ENCODE results near the gene YWHAB. TPM values are rescaled to one million over a fixed set of nuclear protein-coding genes. Genes with fewer than 3 reads are reported as not detected.

The YWHAB gene
- total RNA-seq, 1 experiment from 2014 or later: 134 TPM

DNA sequence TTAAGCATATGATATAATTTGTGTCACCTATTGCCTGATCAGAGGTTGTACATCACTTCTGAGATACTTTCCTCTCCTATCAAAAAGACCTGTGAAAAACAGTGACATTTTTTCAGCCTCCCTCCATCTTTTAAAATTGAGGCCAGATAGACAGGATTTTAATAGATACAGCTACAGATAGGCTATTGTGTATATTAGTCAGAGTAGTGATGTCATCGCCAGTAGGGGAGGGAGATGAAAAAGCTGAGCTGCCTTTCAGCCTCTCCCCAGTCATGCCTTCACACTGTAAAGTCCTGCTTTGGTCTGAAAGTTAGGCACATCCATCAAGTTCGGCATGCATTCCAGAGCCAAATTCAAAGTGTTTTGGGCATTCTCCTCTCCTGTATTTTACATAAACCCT lies 16.5 kb downstream of the YWHAB start:
- in situ Hi-C loops (cut with HindIII; ENCODE audit: low pct_unique_long_range_greater_than_20kb, low sequenced_read_pairs): no loop called here
- peak; percentile 58 for DNase-seq (ENCODE audit: low read depth, low spot score)

DNA sequence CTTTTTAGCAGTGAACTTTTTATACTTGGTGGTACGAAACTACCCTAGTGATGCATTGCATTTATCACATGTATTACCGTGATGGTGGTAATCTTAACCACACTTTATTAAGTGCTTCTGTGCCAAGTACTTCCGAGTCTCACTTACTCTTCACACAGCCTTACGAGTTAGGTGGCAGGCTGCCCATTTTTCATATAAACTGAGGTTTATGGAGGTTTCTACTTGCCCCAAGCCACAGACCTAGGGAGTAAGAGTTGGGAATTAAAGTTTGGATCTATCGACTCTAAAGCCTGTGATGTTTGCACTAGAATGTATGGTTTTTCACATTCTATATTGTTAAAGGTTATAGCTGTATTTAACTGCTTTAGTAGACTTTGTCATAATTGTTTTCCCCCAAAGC lies 18.9 kb downstream of the YWHAB start:
- no peak for DNase-seq (ENCODE audit: low read depth, low spot score)
- in situ Hi-C loops (cut with HindIII; ENCODE audit: low pct_unique_long_range_greater_than_20kb, low sequenced_read_pairs): no loop called here

DNA sequence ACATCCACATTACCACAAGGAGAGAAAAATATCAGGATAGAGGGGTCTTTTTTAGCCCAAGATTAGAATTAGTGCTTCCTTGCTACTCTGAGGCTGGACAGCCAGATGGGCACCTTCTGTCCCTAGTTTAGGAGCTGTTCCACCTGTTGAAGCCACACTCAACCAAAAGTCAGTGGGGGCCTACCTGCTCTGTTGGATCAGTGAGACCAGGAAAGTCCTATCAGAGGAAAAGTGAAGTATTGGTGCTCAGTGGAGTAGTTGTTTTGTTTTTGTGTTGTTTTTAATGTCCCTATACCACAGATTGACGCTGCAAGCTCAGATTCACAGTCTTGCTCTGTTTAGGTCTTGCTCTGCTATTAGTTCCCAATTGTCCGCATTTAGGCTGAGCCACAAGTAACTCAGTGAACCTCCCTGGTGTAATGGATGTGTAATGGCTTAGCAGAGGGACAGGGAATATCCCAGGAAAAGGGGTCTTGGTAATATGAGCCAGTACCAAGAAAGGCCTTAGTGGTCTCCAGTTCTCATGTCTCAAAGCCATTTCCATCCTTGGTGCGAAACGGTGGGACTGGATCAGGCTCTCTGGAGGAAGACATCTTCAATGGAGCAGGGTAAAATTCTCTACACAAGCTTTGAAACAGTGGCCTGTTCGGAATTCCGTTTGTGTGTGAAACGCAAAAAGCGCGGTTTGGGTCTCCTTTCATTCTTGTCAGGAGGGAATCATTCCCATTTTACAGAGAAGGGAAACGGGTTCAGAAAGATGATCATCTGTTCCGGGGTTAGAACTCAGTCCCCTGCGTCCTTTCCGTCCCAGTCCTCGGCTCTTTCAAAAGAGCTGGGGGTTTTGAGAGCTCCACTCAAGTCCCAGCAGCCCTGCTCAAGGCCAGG lies 23.7 kb downstream of the YWHAB start:
- no peak for DNase-seq (ENCODE audit: low read depth, low spot score)

DNA sequence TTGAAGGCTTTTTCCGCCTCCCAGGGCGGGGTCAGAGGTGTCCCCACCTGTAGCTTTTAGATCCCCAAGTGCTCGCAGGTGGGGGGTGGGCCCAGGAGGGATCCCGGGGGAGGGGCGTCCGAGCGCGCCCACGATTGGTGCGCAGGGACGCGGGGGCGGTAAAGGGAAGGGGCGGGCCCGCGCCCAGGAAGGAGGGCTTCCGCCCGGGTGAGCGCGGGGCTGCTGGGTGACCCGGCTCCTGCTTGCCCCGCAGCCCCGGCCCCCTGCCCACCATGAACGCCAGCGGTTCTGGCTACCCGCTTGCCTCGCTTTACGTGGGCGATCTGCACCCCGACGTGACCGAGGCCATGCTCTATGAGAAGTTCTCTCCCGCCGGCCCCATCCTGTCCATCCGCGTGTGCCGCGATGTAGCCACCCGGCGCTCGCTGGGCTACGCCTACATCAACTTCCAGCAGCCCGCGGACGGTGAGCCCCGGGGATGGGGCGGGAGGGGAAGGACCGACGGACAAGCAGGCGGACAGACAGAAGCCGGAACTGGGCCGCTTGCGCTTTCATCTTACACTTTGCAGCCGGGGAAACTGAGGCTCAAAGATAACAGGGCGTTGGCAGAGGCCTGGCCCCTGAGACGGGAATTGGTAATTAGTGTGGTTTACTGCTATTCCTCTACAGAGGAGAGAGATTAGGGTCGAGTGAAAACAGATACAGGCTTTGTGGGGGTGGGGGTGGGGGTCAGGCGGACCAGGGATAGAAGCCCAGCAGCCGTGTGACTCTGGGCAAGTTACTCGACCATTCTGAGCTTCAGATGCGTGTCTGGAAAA lies 24.6 kb downstream of the YWHAB start, which contains the start of gene PABPC1L:
TSS of gene PABPC1L (plus strand) at position 189 of the 818 bp plus-strand sequence. CDS start at position 273, 84 bp downstream.
- in situ Hi-C loops (cut with HindIII; ENCODE audit: low pct_unique_long_range_greater_than_20kb, low sequenced_read_pairs): no loop called here

More for the DNA sequence above, 23.7 kb downstream of the YWHAB start:
- in situ Hi-C loops (cut with HindIII; ENCODE audit: low pct_unique_long_range_greater_than_20kb, low sequenced_read_pairs): no loop called here

DNA sequence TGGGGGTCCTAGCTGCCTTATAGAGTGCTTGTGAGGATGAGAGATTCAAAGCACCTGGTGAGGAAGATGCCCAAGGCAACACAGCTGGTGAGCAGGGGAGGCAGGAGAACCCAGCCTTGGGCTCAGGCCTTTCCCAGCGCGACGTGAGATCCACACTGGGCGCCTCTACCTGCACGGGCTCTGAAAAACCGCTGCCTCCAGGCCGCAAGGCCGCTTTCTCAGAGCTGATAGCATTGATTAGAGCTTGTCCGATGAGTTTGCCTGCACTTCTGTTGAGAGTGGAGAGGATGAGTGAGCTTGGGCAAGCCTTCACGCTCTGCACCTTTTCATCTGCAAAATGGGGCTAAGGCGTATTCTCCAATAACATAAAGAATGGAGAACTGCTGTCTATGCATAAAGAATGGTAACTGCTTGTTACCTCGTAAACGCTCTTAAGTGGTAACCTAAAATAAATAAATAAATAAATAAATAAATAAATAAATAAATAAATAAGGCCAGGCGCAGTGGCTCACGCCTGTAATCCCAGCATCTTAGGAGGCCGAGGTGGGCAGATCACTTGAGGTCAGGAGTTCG lies 25.3 kb downstream of the YWHAB start:
- no peak for DNase-seq (ENCODE audit: low read depth, low spot score)

More for the DNA sequence above, 24.6 kb downstream of the YWHAB start, which contains the start of gene PABPC1L:
- DNase-seq (ENCODE audit: low read depth, low spot score): peak; percentile 76

GRCh38 chr20:44911264-44911921 lies 25.9 kb downstream of the YWHAB start:
- in situ Hi-C loops (cut with HindIII; ENCODE audit: low pct_unique_long_range_greater_than_20kb, low sequenced_read_pairs): no loop called here
- DNase-seq (ENCODE audit: low read depth, low spot score): peak; percentile 91

More for the DNA sequence above, 25.3 kb downstream of the YWHAB start:
- in situ Hi-C loops (cut with HindIII; ENCODE audit: low pct_unique_long_range_greater_than_20kb, low sequenced_read_pairs): no loop called here

DNA sequence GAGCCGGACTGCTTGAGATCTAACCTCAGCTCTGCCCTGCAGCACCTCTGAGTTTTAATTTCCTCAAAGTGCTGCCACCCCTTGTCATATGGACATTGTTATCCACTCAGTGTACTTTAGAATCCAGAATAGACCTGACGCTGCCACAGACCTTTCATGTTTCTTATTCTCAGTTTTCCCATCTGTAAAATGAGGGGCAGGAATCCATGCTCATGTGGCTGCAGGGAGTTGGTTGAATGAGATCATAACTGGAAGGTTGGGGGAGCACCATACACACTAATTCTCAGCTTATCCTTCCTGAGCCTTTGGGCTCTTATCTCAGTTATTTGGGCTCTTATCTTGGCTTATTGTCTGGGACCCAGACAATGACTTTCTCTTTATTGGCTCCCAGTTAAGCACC lies 26.7 kb downstream of the YWHAB start:
- DNase-seq (ENCODE audit: low read depth, low spot score): no peak
- in situ Hi-C loops (cut with HindIII; ENCODE audit: low pct_unique_long_range_greater_than_20kb, low sequenced_read_pairs): no loop called here

DNA sequence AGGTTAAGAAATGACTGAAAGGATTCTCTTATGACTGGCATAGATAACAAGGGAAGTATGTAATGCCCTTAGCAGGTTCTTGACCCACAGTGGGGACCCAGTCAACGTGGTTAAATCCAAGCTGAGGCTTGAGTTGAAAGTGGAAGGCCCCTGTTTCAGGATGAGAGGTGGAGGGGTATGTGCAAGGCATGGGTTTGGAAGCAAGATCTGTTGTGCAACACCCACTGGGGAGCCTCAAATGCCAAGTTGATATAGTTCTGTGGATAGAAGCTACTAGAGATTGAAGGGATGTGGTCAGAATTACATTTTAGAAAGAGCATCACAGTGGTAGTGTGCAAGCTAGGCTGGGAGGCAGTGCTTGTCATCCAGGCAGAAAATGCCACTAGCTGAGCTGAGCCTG lies 29.4 kb downstream of the YWHAB start:
- no peak for DNase-seq (ENCODE audit: low read depth, low spot score)
- in situ Hi-C loops (cut with HindIII; ENCODE audit: low pct_unique_long_range_greater_than_20kb, low sequenced_read_pairs): no loop called here

DNA sequence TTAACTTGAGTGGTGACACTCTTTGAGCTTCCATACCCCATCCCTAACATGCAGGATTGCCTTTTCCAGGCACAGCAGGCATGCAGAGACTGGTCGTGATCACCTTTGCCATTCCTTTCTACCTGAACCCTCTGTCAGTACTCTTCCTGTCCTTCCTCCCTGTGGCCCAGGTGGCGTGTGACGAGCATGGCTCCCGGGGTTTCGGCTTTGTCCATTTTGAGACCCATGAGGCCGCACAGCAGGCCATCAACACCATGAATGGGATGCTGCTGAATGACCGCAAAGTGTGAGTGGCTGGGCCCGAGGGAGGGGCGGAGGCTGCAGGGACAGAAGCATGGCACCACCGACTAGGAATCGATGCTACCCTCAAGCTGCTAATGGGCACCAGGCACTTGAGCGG lies 31.1 kb downstream of the YWHAB start:
- DNase-seq (ENCODE audit: low read depth, low spot score): no peak
- in situ Hi-C loops (cut with HindIII; ENCODE audit: low pct_unique_long_range_greater_than_20kb, low sequenced_read_pairs): no loop called here

DNA sequence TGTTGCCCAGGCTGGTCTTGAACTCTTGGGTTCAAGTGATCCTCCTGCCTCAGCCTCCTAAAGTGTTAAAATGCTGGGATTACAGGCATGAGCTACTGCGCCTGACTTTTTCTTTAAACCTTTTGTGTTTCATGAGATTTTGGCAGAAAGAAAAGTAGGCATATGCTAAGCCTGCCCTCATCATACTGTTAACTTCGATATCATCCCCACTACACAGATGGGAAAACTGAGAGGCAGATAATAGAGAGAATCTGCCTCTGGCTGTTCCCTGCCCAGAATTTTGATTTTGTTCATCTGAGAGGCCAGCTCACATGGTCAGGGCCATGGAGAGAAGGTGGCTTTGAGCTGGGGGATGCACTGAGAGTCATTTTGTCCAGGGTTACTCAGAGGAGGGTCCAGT lies 31.9 kb downstream of the YWHAB start:
- no peak for DNase-seq (ENCODE audit: low read depth, low spot score)
- in situ Hi-C loops (cut with HindIII; ENCODE audit: low pct_unique_long_range_greater_than_20kb, low sequenced_read_pairs): no loop called here

DNA sequence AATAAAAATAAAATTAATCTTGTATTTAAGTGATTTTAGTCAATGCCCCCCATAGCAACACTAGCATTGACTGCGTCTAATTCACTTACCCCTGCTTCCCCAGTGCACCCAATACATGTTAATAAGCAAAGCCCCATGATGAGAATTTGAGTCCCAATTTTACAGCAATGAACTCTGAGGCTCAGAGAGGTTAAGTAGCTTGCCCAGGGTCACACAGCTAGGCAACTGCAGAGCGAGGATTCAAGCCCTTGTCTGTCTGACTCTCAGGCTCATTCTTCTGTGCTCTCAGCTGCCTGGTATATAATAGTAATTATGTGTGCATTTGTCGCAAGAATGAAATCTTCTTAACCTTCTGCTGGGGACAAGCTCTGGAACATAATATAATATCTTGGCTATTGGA lies 32.8 kb downstream of the YWHAB start:
- DNase-seq (ENCODE audit: low read depth, low spot score): no peak
- in situ Hi-C loops (cut with HindIII; ENCODE audit: low pct_unique_long_range_greater_than_20kb, low sequenced_read_pairs): no loop called here

DNA sequence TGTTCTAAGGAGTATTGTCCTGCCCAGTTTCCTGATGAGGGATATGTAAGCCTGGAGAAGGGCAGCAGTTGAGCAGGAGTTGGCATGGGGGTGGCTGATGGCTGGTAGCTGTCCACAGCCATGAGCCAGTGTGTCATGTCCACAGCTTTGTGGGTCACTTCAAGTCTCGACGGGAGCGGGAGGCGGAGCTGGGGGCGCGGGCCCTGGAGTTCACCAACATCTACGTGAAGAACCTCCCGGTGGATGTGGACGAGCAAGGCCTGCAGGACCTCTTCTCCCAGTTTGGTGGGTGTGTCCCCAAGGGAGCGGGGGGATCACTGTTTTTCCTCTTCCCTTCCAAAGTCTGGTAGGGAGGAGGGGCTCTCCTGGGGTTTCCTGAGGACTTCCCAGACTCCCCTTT lies 33.3 kb downstream of the YWHAB start:
- in situ Hi-C loops (cut with HindIII; ENCODE audit: low pct_unique_long_range_greater_than_20kb, low sequenced_read_pairs): no loop called here
- no peak for DNase-seq (ENCODE audit: low read depth, low spot score)

DNA sequence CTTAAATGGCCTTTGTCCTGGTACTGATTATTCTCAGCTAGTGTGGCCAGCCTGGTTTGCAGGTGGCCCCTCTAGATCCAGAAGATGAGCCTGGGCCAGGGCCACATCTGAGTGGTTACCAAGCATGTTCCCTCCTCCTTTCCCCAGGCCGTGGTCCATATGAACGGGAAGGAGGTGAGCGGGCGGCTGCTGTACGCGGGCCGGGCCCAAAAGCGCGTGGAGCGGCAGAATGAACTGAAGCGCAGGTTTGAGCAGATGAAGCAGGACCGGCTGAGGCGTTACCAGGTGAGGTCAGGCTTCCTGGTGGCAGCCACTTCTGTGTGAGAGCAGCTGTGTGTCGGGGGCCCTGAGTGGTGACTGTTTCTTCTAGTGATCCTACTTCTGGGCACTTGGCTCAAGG lies 35.9 kb downstream of the YWHAB start:
- in situ Hi-C loops (cut with HindIII; ENCODE audit: low pct_unique_long_range_greater_than_20kb, low sequenced_read_pairs): no loop called here
- no peak for DNase-seq (ENCODE audit: low read depth, low spot score)

DNA sequence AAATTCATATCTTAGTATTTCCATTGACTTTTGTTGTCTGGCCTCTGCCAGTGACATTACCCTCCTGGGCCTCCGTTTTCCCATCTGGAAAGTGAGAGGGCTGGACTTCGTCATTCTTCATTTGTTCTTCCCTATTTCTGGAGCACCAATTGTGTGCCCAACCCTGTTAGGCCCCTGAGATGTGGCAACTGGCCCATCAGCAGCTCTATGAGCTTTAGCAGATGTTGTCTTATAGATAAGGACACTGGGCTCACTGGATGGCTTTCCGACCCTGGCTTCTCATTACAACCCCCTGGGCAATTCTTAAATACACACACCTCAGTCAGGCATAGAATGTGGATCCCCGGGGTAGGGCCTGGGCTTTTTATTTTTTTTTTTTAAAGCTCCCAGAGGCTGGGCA lies 39.0 kb downstream of the YWHAB start:
- DNase-seq (ENCODE audit: low read depth, low spot score): no peak
- in situ Hi-C loops (cut with HindIII; ENCODE audit: low pct_unique_long_range_greater_than_20kb, low sequenced_read_pairs): no loop called here

- DNase-seq (ENCODE audit: low read depth, low spot score): no peak
- in situ Hi-C loops (cut with HindIII; ENCODE audit: low pct_unique_long_range_greater_than_20kb, low sequenced_read_pairs): no loop called here
These were observed 43.1 kb downstream of the YWHAB start for GRCh38 chr20:44928595-44928994.

DNA sequence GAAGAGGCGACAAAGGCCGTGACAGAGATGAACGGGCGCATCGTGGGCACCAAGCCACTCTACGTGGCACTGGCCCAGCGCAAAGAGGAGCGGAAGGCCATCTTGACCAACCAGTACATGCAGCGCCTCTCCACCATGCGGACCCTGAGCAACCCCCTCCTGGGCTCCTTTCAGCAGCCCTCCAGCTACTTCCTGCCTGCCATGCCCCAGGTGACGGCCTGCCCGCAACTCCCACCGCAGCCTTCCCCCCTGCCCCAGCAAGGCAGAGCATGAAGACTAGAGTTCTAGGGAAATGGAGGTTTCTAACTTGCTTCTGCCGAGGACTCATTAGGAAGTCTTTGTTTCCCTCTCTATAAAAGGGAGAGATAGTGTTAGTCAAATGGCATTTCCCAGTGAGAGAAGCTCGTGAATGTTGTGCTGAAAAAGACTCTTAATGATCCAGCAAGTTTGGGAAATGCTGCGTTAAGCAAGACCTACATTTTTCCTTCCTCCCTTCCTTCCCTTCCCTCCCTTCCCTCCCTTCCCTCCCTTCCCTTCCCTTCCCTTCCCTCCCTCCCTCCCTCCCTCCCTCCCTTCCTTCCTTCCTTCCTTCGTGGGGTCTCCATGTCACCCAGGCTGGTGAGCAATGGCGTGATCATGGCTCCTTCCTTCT lies 45.1 kb downstream of the YWHAB start:
- DNase-seq (ENCODE audit: low read depth, low spot score): no peak
- in situ Hi-C loops (cut with HindIII; ENCODE audit: low pct_unique_long_range_greater_than_20kb, low sequenced_read_pairs): no loop called here

GRCh38 chr20:44931911-44932310 lies 46.4 kb downstream of the YWHAB start:
- DNase-seq (ENCODE audit: low read depth, low spot score): no peak

More at GRCh38 chr20:44931911-44932310, 46.4 kb downstream of the YWHAB start:
- in situ Hi-C loops (cut with HindIII; ENCODE audit: low pct_unique_long_range_greater_than_20kb, low sequenced_read_pairs): no loop called here
